Pancreas (tissue), 10 donors: ENCODE measurements around the gene FANCG. TPM values are rescaled to one million over a fixed set of nuclear protein-coding genes. Genes with fewer than 3 reads are reported as not detected.
A peak's percentile ranks its signal among the peaks of the same experiment; 100 is the strongest.

Experiments
- ATAC-seq, 4 donors: fragments of 200-7000 bp; cut with Tn5 transposase; one replicate each; pipeline versions ENCODE4 v1.8.0 to v1.9.1; 2020; ENCODE audit warnings: mild to moderate bottlenecking in 4 of 4, moderate library complexity in 4 of 4
- DNase-seq, 6 donors: peaks; one replicate each; pipeline ENCODE4 v3.0.0-alpha.2; 2020
- FAIRE-seq: peaks from 2 replicates; lab custom pipeline; 2012; peaks lifted over from hg19 to GRCh38; lab: Jason Lieb, UNC
- H3K27ac ChIP-seq, 4 donors: fragments of 200-600 bp; sonication (generic); 1 replicate in 3 of 4; 2 replicates in 1 of 4; pipeline versions ENCODE4 v1.5.0 to v1.8.0; 2020
- H3K27me3 ChIP-seq, 4 donors: fragments of 200-600 bp; one replicate each; pipeline ENCODE4 v1.8.0; 2021
- H3K36me3 ChIP-seq, 3 donors: fragments of 200-600 bp; sonication (generic) in 1 of 3; one replicate each; pipeline versions ENCODE4 v1.5.0 to v1.8.0; 2020 to 2021
- H3K4me1 ChIP-seq, 3 donors: fragments of 200-600 bp; one replicate each; pipeline ENCODE4 v1.8.0; 2021
- H3K4me3 ChIP-seq, 4 donors: fragments of 200-600 bp; sonication (generic) in 2 of 4; one replicate each; pipeline versions ENCODE4 v1.5.0 to v1.8.0; 2020 to 2021
- H3K9me3 ChIP-seq, 4 donors: fragments of 200-600 bp; one replicate each; pipeline ENCODE4 v1.8.0; 2021
- WGBS, 2 donors: extraction: QIAGEN DNeasy Blood & Tissue Kit; methylation state at CpG; one replicate each; pipeline ENCODE4 v1.1.7; 2013; 5-methylcytosine and 5-hydroxymethylcytosine counted together
- intact Hi-C, 3 donors: fragments of 100-400 bp; cut with DNase I; formaldehyde crosslinking; loops; one replicate each; pipeline versions ENCODE4 v1.11.1 to v1.14.2; 2022
- polyA plus RNA-seq, 2 donors: library from polyadenylated mRNA; stranded (reverse); fragments of 200-250 nt; gene quantifications; one replicate each; pipeline ENCODE4 v1.2.3, GENCODE V29; 2013
- total RNA-seq, 6 donors: library from RNA; stranded (reverse); fragmentation: NEBNext Ultra II Directional in 4 of 6; extraction: Animal tissue kit (Norgen Biotek cat#: 25700) in 4 of 6; gene quantifications; one replicate each; pipeline versions ENCODE4 v1.2.1 to v1.2.4, GENCODE V29; 2021 to 2023
- TF ChIP-seq, protein P1 (sequence below), 4 donors: fragments of 200-600 bp; sonication (generic) in 3 of 4; IDR thresholded peaks; one replicate each; pipeline versions ENCODE4 v1.5.0 to v1.8.0; 2021; ENCODE audit warnings: antibody characterized with exemption in 4 of 4
- donor health status: healthy with polysubstance abuse.
- donor health status: DM: no; HTN: no; CAD: no; lungs with moderate emphysema.
- donor health status: DM: no; HTN: no; CAD: no.
- donor health status: control.
- donor health status: control.
- donor health status: Bipolar disorder and iron deficiency.
- donor health status: DM: yes; HTN: yes; CAD: no.
- donor health status: DM: no; HTN: no; CAD: no.
- donor health status: DM: no; HTN: no; CAD: no.
- donor health status: DM: yes; HTN: yes; CAD: no.

The FANCG gene
- total and polyA plus RNA-seq, 8 donors = 7.5 to 31.1 (median 12.5) TPM

DNA sequence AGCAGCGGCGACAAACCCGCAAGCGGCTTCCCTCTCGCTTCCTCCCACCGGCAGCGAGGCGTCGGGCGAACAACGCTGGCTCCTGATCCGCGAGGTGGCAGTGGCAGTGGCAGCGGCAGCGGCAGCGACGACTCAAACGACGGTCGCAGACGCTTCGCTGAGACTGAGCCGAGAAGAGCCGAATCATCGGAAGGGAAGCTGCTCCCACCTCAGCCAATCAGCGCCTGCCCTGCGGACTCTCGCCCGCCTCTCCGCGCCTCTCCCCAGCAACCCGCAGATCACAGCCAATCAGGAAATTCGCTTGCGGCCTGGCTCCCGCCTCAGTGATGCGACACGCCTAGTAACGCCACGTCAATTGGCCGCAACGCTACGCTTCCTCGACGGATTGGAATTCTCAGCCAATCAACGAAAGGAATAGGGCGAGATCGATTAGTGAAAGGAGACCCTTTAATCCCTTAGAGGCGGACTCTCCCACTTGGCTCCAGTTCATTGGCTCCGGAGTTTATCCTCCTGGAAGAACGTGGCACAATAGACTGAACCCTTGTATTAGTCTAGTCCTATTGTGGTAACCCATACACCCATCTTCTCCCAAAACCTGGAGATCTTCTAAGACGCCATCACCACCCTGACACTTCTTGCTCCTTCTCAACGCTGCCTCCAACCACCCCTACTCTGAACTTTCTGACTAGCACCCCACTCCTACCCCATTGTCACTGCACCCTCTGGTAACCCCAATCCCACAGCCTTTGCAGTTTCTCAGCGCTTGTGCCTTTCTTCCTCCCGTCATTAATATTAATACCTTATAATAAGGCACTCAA is 7.1 kb downstream of the FANCG start, which contains the start of gene VCP:
TSS of gene VCP (minus strand) at position 165 of the 818 bp plus-strand sequence. CDS start 272 bp downstream, outside the sequence.
- intact Hi-C loops = no loop called here
- peak; percentile 93 to 99 (median 98) for DNase-seq
- WGBS, 2 donors = 5 to 6% methylated on average over 41 to 54 of the region's 54 CpGs

DNA sequence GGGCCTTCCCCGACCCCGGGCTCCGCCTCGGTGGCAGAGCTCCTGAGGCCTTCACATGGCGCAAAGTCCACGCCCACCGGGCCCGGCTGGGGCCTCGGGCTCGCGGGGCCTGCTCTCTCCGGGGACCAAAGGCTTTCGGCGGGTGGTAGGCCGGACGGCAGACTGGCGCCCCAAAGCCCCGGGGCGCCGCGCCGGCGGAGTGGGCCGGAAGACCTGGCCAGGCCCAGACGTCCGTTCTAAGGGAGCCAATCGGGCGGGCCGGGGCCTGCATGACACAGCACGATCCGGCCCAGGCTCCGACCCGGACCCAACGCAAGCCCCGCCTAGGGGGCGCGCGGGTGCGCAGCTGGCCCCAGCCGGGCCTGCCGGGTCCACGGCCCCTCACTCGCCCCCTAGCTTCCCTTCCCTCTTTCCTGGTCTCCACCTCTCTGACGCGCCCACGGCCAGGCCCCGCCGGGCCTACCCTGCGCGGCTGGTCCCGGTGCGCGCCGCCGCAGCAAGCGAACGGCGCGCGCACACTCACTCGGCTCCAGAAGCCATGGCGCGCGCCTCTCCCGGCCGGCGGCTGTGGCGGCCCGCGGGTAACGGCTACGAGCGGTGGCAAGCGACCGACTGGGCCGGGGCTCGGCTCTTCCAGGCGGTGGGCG is 7.8 kb downstream of the FANCG start:
- ATAC-seq (peak; percentile 74 to 79 (median 79)), FAIRE-seq (no peak), DNase-seq (peak; percentile 77 to 91 (median 84))
- TF ChIP-seq, protein P1, sequence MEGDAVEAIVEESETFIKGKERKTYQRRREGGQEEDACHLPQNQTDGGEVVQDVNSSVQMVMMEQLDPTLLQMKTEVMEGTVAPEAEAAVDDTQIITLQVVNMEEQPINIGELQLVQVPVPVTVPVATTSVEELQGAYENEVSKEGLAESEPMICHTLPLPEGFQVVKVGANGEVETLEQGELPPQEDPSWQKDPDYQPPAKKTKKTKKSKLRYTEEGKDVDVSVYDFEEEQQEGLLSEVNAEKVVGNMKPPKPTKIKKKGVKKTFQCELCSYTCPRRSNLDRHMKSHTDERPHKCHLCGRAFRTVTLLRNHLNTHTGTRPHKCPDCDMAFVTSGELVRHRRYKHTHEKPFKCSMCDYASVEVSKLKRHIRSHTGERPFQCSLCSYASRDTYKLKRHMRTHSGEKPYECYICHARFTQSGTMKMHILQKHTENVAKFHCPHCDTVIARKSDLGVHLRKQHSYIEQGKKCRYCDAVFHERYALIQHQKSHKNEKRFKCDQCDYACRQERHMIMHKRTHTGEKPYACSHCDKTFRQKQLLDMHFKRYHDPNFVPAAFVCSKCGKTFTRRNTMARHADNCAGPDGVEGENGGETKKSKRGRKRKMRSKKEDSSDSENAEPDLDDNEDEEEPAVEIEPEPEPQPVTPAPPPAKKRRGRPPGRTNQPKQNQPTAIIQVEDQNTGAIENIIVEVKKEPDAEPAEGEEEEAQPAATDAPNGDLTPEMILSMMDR (IDR thresholded peaks at IDR 0.05) = peak in 1 of 4 donors; percentile 6
- H3K4me3 ChIP-seq = peak overlapping the region; percentile 87 to 98 (median 92)
- no peaks in the 10 kb centered on the region for H3K27me3 ChIP-seq
- peaks cover 7 to 12% (median 7%) of the 10 kb centered on the region in 3 donors for H3K36me3 ChIP-seq
- 0% methylated on average over 66 to 79 of the region's 79 CpGs for WGBS, 2 donors
- peaks cover 18 to 24% (median 19%) of the 10 kb centered on the region in 3 donors for H3K4me1 ChIP-seq
- H3K9me3 ChIP-seq = no peaks in the 10 kb centered on the region
- intact Hi-C loops = no loop called here
- H3K27ac ChIP-seq = peak overlapping the region; percentile 97 to 99 (median 99)

More for the DNA sequence above, 7.1 kb downstream of the FANCG start, which contains the start of gene VCP:
- Histone ChIP-seq H3K36me3 (peaks cover 0 to 4% (median 3%) of the 10 kb centered on the region in 3 donors), H3K4me3 (peak within 1 kb of the TSS; percentile 87 to 98 (median 92)), H3K27me3 (no peaks in the 10 kb centered on the region), H3K9me3 (no peaks in the 10 kb centered on the region), H3K27ac (peak within 1 kb of the TSS; percentile 97 to 99 (median 99)), H3K4me1 (peaks cover 18 to 24% (median 19%) of the 10 kb centered on the region in 3 donors)
- TF ChIP-seq, protein P1 (IDR thresholded peaks at IDR 0.05) = no peak
- FAIRE-seq (peak; percentile 98), ATAC-seq (peak; percentile 91 to 96 (median 92))

DNA sequence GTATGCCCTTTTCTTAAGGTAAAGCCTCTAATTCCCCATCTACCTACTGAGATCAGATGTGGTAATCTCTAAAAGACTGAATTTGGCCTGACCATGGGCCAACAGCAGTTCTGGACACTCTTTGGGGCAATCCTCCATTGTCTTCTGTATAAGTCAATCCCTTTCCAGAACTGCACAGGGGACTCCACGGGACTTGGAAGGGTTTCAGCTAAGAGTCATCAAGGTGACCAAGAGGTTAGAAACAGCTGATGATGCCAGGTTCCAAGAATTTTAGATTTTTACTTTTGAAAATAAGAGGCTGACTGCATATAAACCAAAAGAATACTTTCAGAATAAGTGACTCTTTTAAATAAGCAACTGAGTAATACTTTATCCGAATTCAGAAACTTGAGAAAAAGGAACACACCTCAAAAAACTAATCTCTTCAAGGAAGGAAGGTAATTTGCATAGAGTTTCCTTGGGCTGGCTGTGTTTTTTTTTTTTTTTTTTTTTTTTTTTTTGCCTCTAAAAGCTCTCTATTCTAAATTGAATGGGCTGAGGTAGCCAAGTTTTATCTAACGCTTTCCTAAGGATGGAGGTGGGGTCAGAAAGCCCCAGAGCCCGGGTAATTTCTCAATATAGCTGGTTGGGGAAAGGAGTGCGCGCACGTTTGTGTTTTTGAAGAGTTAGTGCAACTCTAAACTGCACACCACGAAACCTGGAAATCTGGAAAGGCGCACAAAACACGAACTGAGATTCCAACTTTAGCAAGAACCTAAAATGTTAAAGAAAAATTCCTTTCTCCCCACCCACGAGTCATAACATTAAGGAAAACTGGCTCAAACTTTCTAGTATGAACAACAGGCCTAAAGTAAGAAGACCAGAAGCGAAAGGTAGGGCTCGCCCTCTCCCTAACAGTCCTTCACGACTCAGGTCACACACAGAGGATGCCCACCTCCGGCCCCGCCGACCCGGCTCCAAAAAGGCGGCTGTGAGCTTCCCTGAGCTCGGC is 8.6 kb downstream of the FANCG start:
- no peak for ATAC-seq
- no peaks in the 10 kb centered on the region for H3K9me3 ChIP-seq
- H3K36me3 ChIP-seq = peaks cover 7 to 20% (median 13%) of the 10 kb centered on the region in 3 donors
- no peak for FAIRE-seq
- peaks cover 18 to 24% (median 19%) of the 10 kb centered on the region in 3 donors for H3K4me1 ChIP-seq
- H3K27me3 ChIP-seq = no peaks in the 10 kb centered on the region
- intact Hi-C loops = no loop called here
- peak in 2 of 6 donors; percentile 37 to 38 for DNase-seq
- peak overlapping the region; percentile 87 to 98 (median 92) for H3K4me3 ChIP-seq
- H3K27ac ChIP-seq = peak overlapping the region; percentile 97 to 99 (median 99)
- WGBS, 2 donors = 1% methylated on average over 20 of the region's 20 CpGs
- TF ChIP-seq, protein P1 (IDR thresholded peaks at IDR 0.05) = no peak

DNA sequence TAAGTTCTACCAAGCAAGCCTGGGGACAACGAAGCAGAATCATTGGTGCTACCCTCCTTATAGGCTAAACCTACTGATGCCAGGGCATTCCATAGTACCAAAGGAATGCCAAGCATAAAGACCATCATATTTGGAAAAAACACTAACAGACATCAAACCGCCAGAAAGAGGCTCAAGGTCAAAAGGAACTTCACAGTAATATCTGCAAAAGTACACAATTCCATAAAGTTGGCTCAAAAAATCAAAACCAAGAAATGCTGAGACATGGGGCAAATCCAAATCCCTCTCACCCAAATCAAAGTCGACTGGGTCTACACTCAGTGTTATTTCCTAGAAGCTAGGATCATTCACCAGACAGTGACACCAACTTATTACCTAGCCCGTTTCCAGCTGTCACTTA is 10.7 kb downstream of the FANCG start:
- TF ChIP-seq, protein P1 (IDR thresholded peaks at IDR 0.05) = no peak
- Histone ChIP-seq H3K36me3 (peaks cover 9 to 41% (median 34%) of the 10 kb centered on the region in 3 donors), H3K27me3 (no peaks in the 10 kb centered on the region), H3K4me1 (peaks cover 18 to 24% (median 19%) of the 10 kb centered on the region in 3 donors), H3K9me3 (no peaks in the 10 kb centered on the region), H3K27ac (no peak overlapping the region), H3K4me3 (no peak overlapping the region)
- intact Hi-C loops = no loop called here
- FAIRE-seq (no peak), DNase-seq (no peak), ATAC-seq (no peak)
- WGBS, 2 donors = 31 to 36% methylated on average over 4 of the region's 4 CpGs
